ENCODE results near the gene SPIRE1. TPM values are rescaled to one million over a fixed set of nuclear protein-coding genes. Genes with fewer than 3 reads are reported as not detected.
A peak's percentile ranks its signal among the peaks of the same experiment; 100 is the strongest.

The SPIRE1 gene
- total RNA-seq, 1 experiment from 2014 or later: 16.6 TPM

- Histone ChIP-seq H2BK5ac (ENCODE audit: insufficient read length, low read length) (peak overlapping the region; percentile 4), H3K4ac (ENCODE audit: low read depth, low read length) (no peak overlapping the region), H2AK5ac (ENCODE audit: insufficient read length, low read length) (no peak overlapping the region), H3K9me3 (ENCODE audit: control insufficient read depth, low read depth, low read length) (no peaks in the 10 kb centered on the region), H2AFZ (ENCODE audit: low read length) (no peak overlapping the region), H2BK120ac (ENCODE audit: low read depth, low read length, poor library complexity, severe bottlenecking) (no peak overlapping the region), H3K23ac (ENCODE audit: insufficient read length, low read depth, low read length) (no peak overlapping the region), H3K23me2 (ENCODE audit: insufficient read length, low read depth, low read length, poor library complexity, severe bottlenecking) (no peaks in the 10 kb centered on the region), H3T11ph (ENCODE audit: low read length) (no peak overlapping the region), H3K79me1 (ENCODE audit: insufficient read depth, low read depth, low read length, poor library complexity, severe bottlenecking) (no peaks in the 10 kb centered on the region), H4K91ac (ENCODE audit: insufficient read length, low read depth, low read length) (no peak overlapping the region), H3K4me1 (ENCODE audit: insufficient read depth, low read length) (no peaks in the 10 kb centered on the region), H3K27me3 (ENCODE audit: insufficient read depth, low read length) (no peaks in the 10 kb centered on the region), H3K4me2 (ENCODE audit: insufficient read depth, insufficient read length, low read length) (no peak overlapping the region), H3K56ac (ENCODE audit: insufficient read length, low read depth, low read length) (no peak overlapping the region), H3K79me2 (ENCODE audit: insufficient read depth, low read length) (no peaks in the 10 kb centered on the region), H4K20me1 (ENCODE audit: control insufficient read depth, insufficient read depth, insufficient read length) (no peaks in the 10 kb centered on the region), H3K14ac (ENCODE audit: insufficient read depth, low read length) (no peak overlapping the region), H2BK15ac (ENCODE audit: low read depth, low read length) (no peak overlapping the region), H2BK20ac (ENCODE audit: low read depth, low read length, poor library complexity, severe bottlenecking) (no peak overlapping the region), H2BK12ac (ENCODE audit: insufficient read length, low read depth, low read length) (no peak overlapping the region), H4K5ac (ENCODE audit: insufficient read length, low read depth, low read length) (no peak overlapping the region), H4K8ac (replicated peaks; ENCODE audit: insufficient read length, low read depth, low read length) (no peak overlapping the region), H3K9ac (ENCODE audit: extremely low read depth, insufficient read length, low read length) (no peak overlapping the region), H3K18ac (ENCODE audit: insufficient read length, low read depth, low read length) (peak overlapping the region; percentile 69), H3K27ac (ENCODE audit: insufficient read length, low read depth, low read length) (no peak overlapping the region)
- WGBS (ENCODE audit: extremely low coverage, insufficient read length, low lambda C conversion rate): no CpG with 5 or more reads among the region's 12 CpGs
- Mint-ChIP-seq H3K27ac (peak overlapping the region; percentile 8 to 23 (median 13); a peak in 4 of 7 replicates), H3K4me1 (peaks cover 13 to 19% of the 10 kb centered on the region in 2 experiments), H3K27me3 (ENCODE audit: low read depth) (no peaks in the 10 kb centered on the region), H3K36me3 (ENCODE audit: insufficient read depth in 1 of 3, low read depth in 3 of 3) (no peaks in the 10 kb centered on the region; a peak in 2 of 7 replicates), H3K4me3 (peak overlapping the region in 1 of 2 experiments; percentile 15; a peak in 1 of 5 replicates), H3K9me3 (no peaks in the 10 kb centered on the region)
- no peak for DNase-seq
- peak; percentile 43; the same call in 2 of the 3 replicates for TF ChIP-seq CTCF (conservative IDR thresholded peaks at IDR 0.05)
Measured at GRCh38 chr18:12478269-12479047, 179.4 kb downstream of the SPIRE1 start.

Measured in H9 (cell line).